Measurements from ENCODE around the gene MAPKBP1. TPM values are rescaled to one million over a fixed set of nuclear protein-coding genes. Genes with fewer than 3 reads are reported as not detected.

MAPKBP1 gene, protein sequence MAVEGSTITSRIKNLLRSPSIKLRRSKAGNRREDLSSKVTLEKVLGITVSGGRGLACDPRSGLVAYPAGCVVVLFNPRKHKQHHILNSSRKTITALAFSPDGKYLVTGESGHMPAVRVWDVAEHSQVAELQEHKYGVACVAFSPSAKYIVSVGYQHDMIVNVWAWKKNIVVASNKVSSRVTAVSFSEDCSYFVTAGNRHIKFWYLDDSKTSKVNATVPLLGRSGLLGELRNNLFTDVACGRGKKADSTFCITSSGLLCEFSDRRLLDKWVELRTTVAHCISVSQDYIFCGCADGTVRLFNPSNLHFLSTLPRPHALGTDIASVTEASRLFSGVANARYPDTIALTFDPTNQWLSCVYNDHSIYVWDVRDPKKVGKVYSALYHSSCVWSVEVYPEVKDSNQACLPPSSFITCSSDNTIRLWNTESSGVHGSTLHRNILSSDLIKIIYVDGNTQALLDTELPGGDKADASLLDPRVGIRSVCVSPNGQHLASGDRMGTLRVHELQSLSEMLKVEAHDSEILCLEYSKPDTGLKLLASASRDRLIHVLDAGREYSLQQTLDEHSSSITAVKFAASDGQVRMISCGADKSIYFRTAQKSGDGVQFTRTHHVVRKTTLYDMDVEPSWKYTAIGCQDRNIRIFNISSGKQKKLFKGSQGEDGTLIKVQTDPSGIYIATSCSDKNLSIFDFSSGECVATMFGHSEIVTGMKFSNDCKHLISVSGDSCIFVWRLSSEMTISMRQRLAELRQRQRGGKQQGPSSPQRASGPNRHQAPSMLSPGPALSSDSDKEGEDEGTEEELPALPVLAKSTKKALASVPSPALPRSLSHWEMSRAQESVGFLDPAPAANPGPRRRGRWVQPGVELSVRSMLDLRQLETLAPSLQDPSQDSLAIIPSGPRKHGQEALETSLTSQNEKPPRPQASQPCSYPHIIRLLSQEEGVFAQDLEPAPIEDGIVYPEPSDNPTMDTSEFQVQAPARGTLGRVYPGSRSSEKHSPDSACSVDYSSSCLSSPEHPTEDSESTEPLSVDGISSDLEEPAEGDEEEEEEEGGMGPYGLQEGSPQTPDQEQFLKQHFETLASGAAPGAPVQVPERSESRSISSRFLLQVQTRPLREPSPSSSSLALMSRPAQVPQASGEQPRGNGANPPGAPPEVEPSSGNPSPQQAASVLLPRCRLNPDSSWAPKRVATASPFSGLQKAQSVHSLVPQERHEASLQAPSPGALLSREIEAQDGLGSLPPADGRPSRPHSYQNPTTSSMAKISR (N-terminal part only)
- 14.3 and 15.6 TPM in 2 replicates for total RNA-seq

DNA sequence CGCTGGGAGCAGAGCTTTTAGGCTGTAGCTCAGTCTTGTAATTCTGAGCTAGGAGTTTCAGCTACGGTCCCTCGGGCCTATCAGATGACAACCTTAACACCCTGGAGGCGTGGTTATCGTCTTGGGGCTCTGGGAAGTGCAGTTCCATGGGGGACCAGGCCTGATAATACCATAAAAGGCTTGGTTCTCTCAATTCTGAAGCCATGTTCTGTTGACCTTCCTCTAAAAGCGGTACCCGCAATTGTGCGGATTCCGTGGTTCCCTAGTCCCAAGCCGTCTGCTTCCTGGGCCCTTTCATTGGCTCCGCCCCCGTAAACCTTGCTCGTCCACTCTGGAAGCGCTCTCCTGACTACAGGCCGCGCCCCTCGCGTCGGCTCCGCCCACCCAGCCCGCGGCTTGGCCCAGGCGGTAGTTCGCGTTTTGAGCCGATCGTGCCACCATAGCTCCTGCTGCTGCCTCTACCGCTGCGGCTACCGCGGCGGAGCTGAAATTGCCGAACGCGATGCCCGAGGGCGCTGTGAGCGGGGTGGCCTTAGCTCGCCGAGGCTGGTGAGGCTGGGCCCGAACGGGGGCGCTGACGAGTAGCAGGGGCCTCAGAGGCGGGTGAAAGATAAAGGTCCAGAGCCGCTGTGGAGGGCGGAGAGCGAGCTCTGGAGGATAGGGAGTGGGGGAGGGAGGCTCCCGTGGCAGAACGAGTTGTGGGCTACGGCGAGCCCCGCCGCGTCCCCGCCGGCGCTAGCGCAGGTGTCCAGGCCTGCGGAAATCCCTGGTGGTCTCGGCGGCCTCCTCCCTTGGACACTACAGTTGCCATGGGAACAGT is at the start of gene MAPKBP1:
Gene MAPKBP1, plus strand, starts transcription at position 423 of the 820 bp plus-strand sequence. CDS start 792 bp downstream, outside the sequence.

GRCh38 chr15:41827880-41828806 is 53.9 kb downstream of the MAPKBP1 start, which contains the start of gene JMJD7:
JMJD7 (plus strand) TSS chr15:41828092; CDS start chr15:41828125, 33 bp downstream.

DNA sequence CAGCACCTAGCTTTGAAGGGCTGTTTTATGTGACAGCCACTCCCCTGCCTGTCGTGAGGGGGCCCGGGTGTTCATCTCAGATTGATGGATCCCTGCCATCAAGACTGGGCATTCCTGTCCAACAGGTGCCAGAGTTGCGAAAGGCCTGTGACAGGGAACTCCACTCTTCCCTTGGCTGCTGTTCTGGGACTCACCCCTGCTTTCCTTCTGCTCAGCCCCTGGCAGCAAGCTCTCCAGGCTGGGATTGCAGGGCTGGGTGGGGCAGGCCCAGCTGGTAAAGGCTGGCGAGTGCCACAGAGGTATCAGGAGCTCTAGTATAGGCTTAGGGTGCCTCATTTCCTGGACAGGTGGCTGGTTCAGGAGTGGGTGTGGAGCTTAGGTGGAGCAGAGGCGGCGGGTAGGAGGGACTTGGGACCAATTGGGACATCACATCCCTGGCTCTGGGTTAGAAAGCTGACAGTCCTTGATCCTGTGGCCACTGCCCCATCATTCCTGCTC is 64.2 kb downstream of the MAPKBP1 start, which contains the start of gene PLA2G4B:
Gene PLA2G4B, plus strand, starts transcription at position 448 of the 498 bp plus-strand sequence. CDS start 67 bp downstream, outside the sequence.

Other genes with a start within 250 kb of the MAPKBP1 start
- 12.6 and 13.7 TPM in 2 replicates for gene RPAP1, start 230.2 kb upstream of the MAPKBP1 start, total RNA-seq
- 8.1 and 9.8 TPM in 2 replicates for gene TYRO3, start 215.3 kb upstream of the MAPKBP1 start, total RNA-seq
- 27.6 and 35.5 TPM in 2 replicates for gene MGA, start 114.1 kb upstream of the MAPKBP1 start, total RNA-seq
- gene JMJD7, start 53.6 kb downstream of the MAPKBP1 start, total RNA-seq = 0.66 and 2.1 TPM in 2 replicates
- 0.50 and 0.79 TPM in 2 replicates for gene PLA2G4B, start 64.4 kb downstream of the MAPKBP1 start, total RNA-seq
- gene SPTBN5, start 119.6 kb downstream of the MAPKBP1 start, total RNA-seq = 0.53 and 0.68 TPM in 2 replicates
- 19.4 and 25.2 TPM in 2 replicates for gene EHD4, start 198.1 kb downstream of the MAPKBP1 start, total RNA-seq
- not detected in 2 replicates for gene PLA2G4E, start 246.6 kb downstream of the MAPKBP1 start, total RNA-seq

Data from aortic smooth muscle cell (primary cell).